ENCODE results near the gene JADE3. TPM values are rescaled to one million over a fixed set of nuclear protein-coding genes. Genes with fewer than 3 reads are reported as not detected.

JADE3 gene
- total RNA-seq (2021; ENCODE audit: unreplicated experiment) (14.3 TPM), Bru-seq, nascent RNA (percentile 61 among the genes with signal in this experiment), BruChase-seq, experiment 1, labeled RNA remaining after a 6-hour chase (percentile 56 among the genes with signal in this experiment), BruChase-seq, experiment 2, labeled RNA remaining after a 2-hour chase (percentile 58 among the genes with signal in this experiment)
- polyA plus RNA-seq (2012) = 5.7 and 5.9 TPM in 2 replicates
- long read RNA-seq, full-length matches to known transcripts = 9 of 28 reads
- long read RNA-seq, partial matches to known transcripts = 10 of 28 reads
- long read RNA-seq, other reads (novel, unspliced or antisense) = 9 of 28 reads

DNA sequence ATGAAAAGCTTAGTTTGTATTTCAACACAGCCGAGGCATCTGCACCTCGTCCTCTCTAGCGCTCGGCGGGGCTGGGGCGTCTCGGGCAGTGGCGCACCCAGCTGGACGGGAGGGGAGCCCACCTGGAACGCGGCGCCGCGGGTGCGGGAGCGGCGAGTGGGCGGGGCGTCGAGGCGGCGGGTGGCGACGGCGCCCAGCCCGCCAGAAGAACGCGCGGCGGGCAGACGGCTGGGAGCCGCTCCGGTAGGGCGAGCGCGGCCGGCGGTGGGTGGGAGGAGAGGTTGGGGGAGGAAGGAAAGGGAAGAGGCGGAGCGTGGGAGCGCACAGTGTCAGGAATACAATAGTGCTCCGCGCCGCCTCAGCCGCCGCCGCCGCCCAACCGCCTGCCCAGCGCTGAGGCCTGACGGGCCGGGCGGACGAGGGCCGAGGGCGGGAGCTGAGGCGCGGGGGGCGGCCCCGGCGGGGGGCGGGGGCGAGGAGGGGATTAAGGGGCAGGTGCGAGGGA, at the start of gene JADE3:
Gene JADE3, plus strand, starts transcription at position 324 of the 505 bp plus-strand sequence. CDS start 72,474 bp downstream, outside the sequence.
- ChIA-PET RAD21 (ENCODE audit: low non-redundant PET in 1 of 2, low total read pairs in 2 of 2, uncharacterized antibody in 2 of 2, unreplicated experiment in 2 of 2) (no interaction called here), CTCF (interaction anchor here (1.1 to 1.7 kb wide), 2 partner anchors 8 to 9 kb away, joined by 3 to 6 read pairs; no protein-coding TSS in a partner anchor), POLR2A (no interaction called here)
- Histone ChIP-seq H3K4me2 (ENCODE audit: low read length) (peak within 1 kb of the TSS; percentile 82), H3K9ac (ENCODE audit: low read length) (peak within 1 kb of the TSS; percentile 52), H3K36me3 (ENCODE audit: control insufficient read depth in 1 of 2, insufficient read depth in 2 of 2, low read length in 2 of 2) (no peaks in the 10 kb centered on the region), H4K20me1 (ENCODE audit: insufficient read depth) (no peaks in the 10 kb centered on the region), H3K4me1 (ENCODE audit: control insufficient read depth in 1 of 2, insufficient read depth in 2 of 2, low read length in 2 of 2) (peaks cover 0 to 13% of the 10 kb centered on the region in 2 experiments; a peak in 2 of 4 replicates), H3K9me3 (ENCODE audit: control insufficient read depth in 1 of 2, insufficient read depth in 1 of 2, low read depth in 1 of 2, low read length in 2 of 2) (no peaks in the 10 kb centered on the region), H3K79me2 (ENCODE audit: insufficient read depth, low read length) (peaks cover 25% of the 10 kb centered on the region), H3K4me3 (replicated peaks in 1 of 2; ENCODE audit: low read depth in 1 of 2, low read length in 2 of 2) (peak within 1 kb of the TSS; percentile 54 to 63), H3K9me2 (ENCODE audit: insufficient read depth) (no peaks in the 10 kb centered on the region), H3K27ac (ENCODE audit: low read depth, low read length) (peak within 1 kb of the TSS; percentile 71), H2AFZ (ENCODE audit: low read depth, low read length, poor library complexity, severe bottlenecking) (peak within 1 kb of the TSS; percentile 8), H3K27me3 (ENCODE audit: insufficient read depth, low read length) (no peaks in the 10 kb centered on the region)
- intact Hi-C loops (cut with micrococcal nuclease) = loop anchor here (2.0 kb wide), 1 partner anchor 67 kb away; no protein-coding TSS in a partner anchor
- DNase-seq (ENCODE audit: low read depth, low spot score) (peak; percentile 29), ATAC-seq (peak; percentile 88)
- TF ChIP-seq EGR1 (IDR thresholded peaks at IDR 0.05; ENCODE audit: low read depth) (peak; percentile 23; the same call in 1 of the 2 replicates), ZNF274 (IDR thresholded peaks at IDR 0.05; ENCODE audit: low read depth, low read length) (no peak), SRF (IDR thresholded peaks at IDR 0.05; ENCODE audit: low read depth) (no peak)
- BruUV-seq (replicated peaks) = no TSS peak

- no peaks in the 10 kb centered on the region for H3K27me3 ChIP-seq (ENCODE audit: insufficient read depth, low read length)
- no peak overlapping the region for H3K9ac ChIP-seq (ENCODE audit: low read length)
- no peak for ATAC-seq
- ChIA-PET POLR2A (no interaction called here), RAD21 (ENCODE audit: low non-redundant PET in 1 of 2, low total read pairs in 2 of 2, uncharacterized antibody in 2 of 2, unreplicated experiment in 2 of 2) (no interaction called here), CTCF (no interaction called here)
- no peaks in the 10 kb centered on the region for H4K20me1 ChIP-seq (ENCODE audit: insufficient read depth)
- H3K4me2 ChIP-seq (ENCODE audit: low read length) = no peak overlapping the region
- peaks cover 3 to 7% of the 10 kb centered on the region in 2 experiments for H3K4me1 ChIP-seq (ENCODE audit: control insufficient read depth in 1 of 2, insufficient read depth in 2 of 2, low read length in 2 of 2)
- intact Hi-C loops (cut with micrococcal nuclease) = no loop called here
- H3K36me3 ChIP-seq (ENCODE audit: control insufficient read depth in 1 of 2, insufficient read depth in 2 of 2, low read length in 2 of 2) = no peaks in the 10 kb centered on the region
- H3K9me3 ChIP-seq (ENCODE audit: control insufficient read depth in 1 of 2, insufficient read depth in 1 of 2, low read depth in 1 of 2, low read length in 2 of 2) = no peaks in the 10 kb centered on the region
- no peak for TF ChIP-seq EGR1 (IDR thresholded peaks at IDR 0.05; ENCODE audit: low read depth)
- no peak for TF ChIP-seq CBX3 (IDR thresholded peaks at IDR 0.05; ENCODE audit: low read depth)
- no peak for TF ChIP-seq SP1 (IDR thresholded peaks at IDR 0.05; ENCODE audit: low read depth)
- no peak for TF ChIP-seq EZH2phosphoT487 (IDR thresholded peaks at IDR 0.05; ENCODE audit: borderline replicate concordance)
- H3K9me2 ChIP-seq (ENCODE audit: insufficient read depth) = no peaks in the 10 kb centered on the region
- no TSS peak for BruUV-seq (replicated peaks)
- no peak for DNase-seq (ENCODE audit: low read depth, low spot score)
- H3K27ac ChIP-seq (ENCODE audit: low read depth, low read length) = no peak overlapping the region
- H3K4me3 ChIP-seq (replicated peaks in 1 of 2; ENCODE audit: low read depth in 1 of 2, low read length in 2 of 2) = no peak overlapping the region
- no peaks in the 10 kb centered on the region for H3K79me2 ChIP-seq (ENCODE audit: insufficient read depth, low read length)
- H2AFZ ChIP-seq (ENCODE audit: low read depth, low read length, poor library complexity, severe bottlenecking) = no peak overlapping the region
Observed at GRCh38 chrX:46863072-46863471, 49.1 kb upstream of the JADE3 start.

All from HCT116 (cell line).